IMR-90 (cell line): ENCODE results near the gene EHMT1.

Experiments
- CEBPB ChIP-seq: IDR thresholded peaks from 2 replicates; pipeline ENCODE4 v1.6.1; 2012; ENCODE audit warnings: low read depth, low read length, improper control_type of control experiment
- CTCF ChIP-seq: conservative IDR thresholded peaks from 2 replicates; pipeline ENCODE4 v1.5.1; 2012; ENCODE audit warnings: mild to moderate bottlenecking, low read depth, low read length, improper control_type of control experiment
- POLR2A ChIP-seq: IDR thresholded peaks from 2 replicates; pipeline ENCODE4 v1.6.1; 2012; ENCODE audit warnings: mild to moderate bottlenecking, low read depth, low read length
- RCOR1 ChIP-seq: IDR thresholded peaks from 2 replicates; pipeline ENCODE4 v1.6.1; 2012; ENCODE audit warnings: mild to moderate bottlenecking, low read length, improper control_type of control experiment; ENCODE audit not compliant: insufficient replicate concordance
- TF ChIP-seq, protein P1 (sequence below): fragments of 150-350 bp; IDR thresholded peaks from 2 replicates; pipeline ENCODE4 v1.6.1; 2016; ENCODE audit warnings: low read depth, mild to moderate bottlenecking, low read length, moderate library complexity, borderline replicate concordance

- TF ChIP-seq CTCF: no peak
- TF ChIP-seq CEBPB: no peak
- TF ChIP-seq POLR2A: no peak
- no peak for TF ChIP-seq RCOR1
- TF ChIP-seq, protein P1, sequence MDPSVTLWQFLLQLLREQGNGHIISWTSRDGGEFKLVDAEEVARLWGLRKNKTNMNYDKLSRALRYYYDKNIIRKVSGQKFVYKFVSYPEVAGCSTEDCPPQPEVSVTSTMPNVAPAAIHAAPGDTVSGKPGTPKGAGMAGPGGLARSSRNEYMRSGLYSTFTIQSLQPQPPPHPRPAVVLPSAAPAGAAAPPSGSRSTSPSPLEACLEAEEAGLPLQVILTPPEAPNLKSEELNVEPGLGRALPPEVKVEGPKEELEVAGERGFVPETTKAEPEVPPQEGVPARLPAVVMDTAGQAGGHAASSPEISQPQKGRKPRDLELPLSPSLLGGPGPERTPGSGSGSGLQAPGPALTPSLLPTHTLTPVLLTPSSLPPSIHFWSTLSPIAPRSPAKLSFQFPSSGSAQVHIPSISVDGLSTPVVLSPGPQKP: no peak
Observed at GRCh38 chr9:137741330-137741729, 122.5 kb downstream of the EHMT1 start.
